SK-N-DZ (cell line): Measurements from ENCODE around the gene AIRE.
"Not testable (repeated sequence)": the region's sequence is repeated elsewhere in the genome, so short reads cannot be mapped to it uniquely, and the experiment has no call there.

Experiments used
- DNase-seq: peaks from one replicate; pipeline ENCODE4 v3.0.0-alpha.2; 2015; ENCODE audit warnings: low spot score
- small RNA-seq, 2 experiments: library from RNA; depleted of rRNA; stranded (forward); fragments of <200 nt; gene quantifications; one replicate each; pipeline ENCODE3, GENCODE V24; 2014

Gene AIRE

DNA sequence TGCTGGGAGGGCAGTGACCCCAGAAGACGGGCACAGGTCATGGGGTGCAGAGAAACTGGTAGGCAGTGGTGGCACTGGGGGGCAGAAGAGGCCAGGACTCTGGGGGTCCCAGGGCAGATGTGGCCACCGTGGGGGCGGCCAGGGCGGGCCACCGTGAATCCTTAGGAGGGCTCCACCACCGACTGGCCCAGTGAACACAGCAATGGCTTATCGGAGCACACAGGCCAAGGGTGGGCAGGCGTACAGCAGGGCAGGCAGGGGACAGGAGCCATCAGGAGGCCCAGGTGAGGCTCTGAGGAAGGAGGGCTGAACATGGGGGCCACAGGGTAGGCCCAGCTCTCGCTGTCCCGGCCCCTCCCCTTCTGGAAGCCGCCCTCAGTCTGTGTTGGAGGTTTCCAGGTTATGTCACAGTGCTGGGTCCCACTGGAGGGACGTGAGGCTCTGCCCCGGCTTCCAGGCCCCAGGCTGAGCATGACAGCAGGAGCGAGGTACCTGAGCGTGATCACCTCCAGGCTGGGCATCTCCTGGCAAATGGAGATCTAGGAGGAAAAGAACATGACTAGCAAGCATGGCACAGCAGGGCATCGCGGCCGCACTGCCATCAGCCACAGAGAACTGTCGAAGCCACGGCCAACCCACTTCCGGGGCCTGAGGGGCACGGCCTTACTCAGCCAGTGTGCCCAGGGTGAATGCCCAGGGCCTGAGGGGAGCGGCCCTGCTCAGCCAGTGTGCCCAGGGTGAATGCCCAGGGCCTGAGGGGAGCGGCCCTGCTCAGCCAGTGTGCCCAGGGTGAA is 49.8 kb downstream of the AIRE start:
- DNase-seq = no peak

DNA sequence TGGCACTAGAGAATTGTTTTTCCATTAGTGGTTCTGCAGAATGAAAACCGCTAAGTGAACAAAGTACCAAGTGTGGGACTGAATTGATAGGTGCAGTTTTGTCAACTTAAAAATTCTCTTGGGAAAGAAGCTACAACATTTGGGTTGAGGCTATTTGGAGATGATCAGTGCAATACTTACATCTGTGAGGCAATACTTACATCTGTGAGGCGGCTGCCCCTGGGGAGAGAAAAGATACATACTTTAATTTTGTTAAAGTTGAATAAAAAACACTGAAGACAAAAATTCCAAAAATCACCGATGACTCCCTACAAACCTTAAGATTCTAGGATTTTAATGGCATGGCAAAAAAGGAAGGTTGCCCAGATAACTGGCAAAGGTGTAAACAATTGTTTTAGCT is 51.8 kb downstream of the AIRE start:
- no peak for DNase-seq

DNA sequence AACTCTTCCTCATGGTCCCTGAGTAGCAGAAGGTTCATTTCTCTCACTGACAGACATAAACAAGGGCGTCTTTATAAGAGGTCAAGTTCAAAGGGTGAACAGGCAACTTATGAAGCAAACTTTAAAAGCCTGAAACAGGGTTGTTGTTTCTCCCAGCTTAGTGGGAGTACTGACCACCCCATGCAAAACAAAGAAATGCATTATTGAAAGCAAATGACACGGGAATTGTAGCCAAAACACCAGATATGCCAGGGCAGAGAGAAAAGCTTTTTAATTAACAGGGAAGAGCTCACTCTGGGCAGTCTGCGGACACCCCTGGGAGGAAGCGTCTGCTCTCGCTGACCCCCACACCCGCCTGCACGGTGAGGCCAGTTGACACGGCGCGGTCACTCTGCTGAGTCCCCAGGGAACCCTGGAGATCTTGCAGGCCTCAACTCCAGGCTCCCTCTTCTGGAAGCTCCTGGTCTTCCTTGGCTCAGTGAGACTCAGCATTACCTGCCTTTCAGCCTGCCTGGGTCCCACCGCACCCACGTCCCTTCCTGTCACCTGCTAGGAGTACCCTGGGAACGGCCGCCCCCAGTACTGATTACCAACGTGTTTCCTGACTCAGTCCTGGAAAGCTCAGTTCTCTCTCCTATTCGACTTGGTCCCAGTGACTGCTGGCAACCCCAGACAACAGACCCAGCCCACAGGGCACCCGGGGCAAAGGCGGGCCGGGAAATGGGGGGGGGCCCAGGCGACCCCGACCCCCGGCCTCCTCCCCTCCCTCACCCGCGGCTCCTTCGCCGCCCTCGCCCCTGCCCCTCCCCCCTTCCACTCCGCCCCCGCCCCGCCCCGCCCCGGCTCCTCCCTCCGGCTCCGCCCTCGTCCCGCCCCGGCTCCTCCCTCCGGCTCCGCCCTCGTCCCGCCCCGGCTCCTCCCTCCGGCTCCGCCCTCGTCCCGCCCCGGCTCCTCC is 52.5 kb downstream of the AIRE start:
- peak; percentile 77 for DNase-seq

DNA sequence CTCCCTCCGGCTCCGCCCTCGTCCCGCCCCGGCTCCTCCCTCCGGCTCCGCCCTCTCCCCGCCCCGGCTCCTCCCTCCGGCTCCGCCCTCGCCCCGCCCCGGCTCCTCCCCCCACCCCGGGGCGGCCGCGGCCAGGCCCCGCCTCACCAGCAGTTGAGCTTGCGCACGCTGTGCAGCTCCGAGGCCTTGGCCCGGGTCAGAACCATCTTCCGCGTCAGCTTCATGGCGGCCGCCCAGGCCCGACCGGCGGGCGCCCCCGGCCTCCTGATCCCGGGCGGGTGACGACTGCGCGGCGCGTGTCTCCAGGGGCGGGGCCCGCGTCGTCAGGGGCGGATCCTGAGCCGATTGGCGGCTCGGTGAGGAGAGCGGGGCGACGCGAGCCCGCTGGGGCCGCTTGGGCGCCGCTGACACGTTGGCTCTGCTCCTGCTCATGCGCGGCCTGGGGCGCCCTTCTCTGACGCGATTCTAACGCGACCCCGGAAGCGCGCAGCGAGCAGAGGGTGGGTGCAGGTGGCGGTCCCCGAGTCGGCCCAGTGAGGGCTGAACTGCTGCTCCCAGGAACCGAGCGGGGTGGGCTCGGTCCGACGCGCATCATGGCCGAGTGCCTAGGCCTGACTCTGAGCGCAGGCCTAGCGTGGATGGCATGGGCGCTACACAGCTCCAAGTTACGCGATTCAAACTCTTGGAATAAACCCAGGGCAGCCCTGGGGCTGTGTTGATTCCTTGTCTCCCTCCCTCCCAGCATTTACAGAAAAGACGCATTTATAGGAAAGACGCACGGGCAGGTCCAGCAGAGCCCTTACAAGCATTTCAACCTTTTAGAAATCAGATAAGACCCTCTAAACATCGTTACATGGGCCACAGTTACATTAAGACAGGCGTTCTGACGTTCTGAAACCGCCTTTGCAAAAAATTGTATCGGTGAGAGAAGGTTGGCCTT is 53.6 kb downstream of the AIRE start, which contains the start of gene CFAP410:
Gene CFAP410 (minus strand): TSS at position 420 of the 940 bp plus-strand sequence. CDS start 196 bp downstream, at position 224.
- peak; percentile 90 for DNase-seq

DNA sequence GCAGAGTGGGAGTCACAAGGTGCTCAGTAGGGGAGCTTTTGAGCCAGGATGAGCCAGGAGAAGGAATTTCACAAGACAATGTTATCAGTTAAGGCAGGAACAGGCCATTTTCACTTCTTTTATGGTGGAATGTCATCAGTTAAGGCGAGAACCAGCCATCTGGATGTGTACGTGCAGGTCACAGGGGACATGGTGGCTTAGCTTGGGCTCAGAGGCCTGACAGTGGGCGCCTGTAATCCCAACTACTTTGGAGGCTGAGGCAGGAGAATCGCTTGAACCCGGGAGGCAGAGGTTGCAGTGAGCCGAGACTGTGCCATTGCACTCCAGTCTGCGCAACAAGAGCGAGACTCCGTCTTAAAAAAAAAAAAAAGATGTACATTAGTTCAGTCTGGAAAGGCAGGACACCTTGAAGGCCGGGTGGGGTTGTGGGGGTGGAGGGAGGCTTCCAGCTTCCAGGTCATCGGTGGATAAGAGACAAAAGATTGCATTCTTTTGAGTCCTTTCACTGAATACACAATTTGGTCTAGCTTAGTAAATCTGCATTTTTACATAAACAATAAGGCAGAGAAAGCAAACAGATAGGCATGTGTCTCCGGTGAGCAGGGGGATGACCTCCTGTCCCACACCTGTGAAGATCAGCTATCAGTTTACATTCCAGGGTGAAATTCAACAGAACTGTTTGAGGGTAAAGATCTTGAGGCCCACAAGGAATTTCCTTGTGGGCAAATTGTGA is 56.2 kb downstream of the AIRE start:
- not testable (repeated sequence) for DNase-seq

DNA sequence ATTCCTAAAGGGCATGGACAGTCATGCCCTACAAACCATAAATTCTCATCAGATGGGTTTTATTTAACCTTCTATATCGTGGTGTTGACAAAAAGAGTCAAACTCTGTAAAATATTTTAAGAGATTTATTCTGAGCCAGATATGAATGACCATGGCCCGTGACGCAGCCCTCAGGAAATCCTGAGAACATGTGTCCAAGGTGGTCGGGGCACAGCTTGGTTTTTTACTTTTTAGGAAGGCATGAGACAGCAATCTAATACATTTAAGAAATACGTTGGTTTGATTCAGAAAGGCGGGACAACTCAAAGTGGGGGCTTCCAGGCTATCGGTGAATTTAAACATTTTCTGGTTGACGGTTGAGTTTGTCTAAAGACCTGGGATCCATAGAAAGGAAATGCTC is 57.3 kb downstream of the AIRE start:
- DNase-seq = not testable (repeated sequence)

DNA sequence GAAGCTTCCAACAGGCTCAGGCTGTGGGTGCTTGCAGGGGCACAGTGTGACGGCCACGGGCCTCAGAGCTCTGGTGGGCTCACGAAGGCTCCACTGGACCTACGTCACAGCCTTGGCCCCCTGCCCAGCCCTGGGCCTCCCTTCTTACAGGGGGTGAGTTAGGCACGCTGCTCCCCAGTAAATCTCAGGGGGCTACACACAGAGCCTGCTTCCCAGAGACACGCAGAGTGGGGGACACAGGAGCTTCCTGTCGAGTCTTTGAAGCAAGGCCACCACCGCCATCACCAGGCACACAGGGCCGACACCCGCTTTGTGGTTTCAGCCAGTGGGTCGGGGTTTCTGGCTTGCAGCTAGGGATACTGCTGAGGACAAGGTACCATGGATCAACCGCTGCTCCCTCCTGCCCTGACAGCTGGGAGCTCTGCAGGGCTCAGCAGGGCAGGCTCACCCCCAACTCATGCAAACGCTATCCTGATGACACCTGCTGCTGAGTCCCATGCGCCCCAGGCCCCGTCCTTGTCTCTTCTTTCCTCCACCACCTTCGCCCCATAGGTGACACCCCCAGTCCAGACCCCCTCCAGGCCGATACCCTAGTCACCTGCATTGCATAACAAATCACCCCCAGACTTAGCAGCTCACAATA is 59.0 kb downstream of the AIRE start:
- no peak for DNase-seq

DNA sequence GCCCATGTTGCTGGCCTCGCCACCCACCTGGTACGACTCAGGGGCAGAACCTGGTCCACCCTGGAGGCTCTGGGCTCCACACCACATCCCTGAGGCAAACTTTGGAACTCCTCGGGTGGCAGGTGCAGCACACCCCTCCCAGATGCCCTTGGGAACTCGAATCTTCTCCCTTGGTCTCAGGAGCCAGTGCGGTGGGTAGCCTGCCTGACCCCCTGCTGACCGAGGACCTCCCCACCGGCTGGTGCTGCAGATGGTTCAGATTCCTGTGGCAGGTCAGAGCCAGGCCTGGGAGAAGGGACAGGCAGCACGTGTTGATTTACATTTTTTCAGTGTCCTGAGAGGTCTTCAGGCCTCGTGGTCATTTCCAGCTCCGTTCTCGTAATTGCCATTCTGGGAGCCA is 59.8 kb downstream of the AIRE start:
- DNase-seq = no peak

DNA sequence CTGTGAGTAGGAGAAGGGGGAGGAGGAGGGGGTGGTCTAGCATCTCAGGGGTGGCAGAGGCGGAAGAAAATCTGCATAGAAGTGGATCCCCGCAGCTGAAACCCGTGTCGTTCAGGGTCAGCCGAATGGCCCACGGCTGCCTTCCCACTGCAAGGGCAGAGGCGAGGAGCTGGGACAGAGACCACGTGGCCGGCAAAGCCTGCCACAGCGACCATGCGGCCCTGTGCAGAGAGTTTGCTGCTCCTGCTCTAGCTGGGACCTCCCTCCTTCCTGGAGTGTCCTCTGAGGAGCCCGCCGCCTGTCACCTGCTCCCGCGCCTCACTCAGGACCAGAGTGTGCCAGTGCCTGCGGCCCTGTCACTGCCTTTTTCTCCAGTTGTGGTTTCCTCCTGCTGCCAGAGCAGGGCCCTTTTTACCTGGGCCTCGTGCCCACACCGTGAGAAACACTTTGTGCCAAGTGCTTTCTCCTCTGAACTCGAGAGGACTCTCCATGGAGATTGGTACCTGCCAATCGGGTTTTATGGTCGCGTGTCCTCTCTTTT is 62.3 kb downstream of the AIRE start:
- no peak for DNase-seq

Small RNA genes lying within 50 kb of the gene (small RNA-seq; reads per million reads assigned to genes)
- gene AP001059.3 = 0 reads per million in 2 experiments
